Islet precursor cell (in vitro differentiated cells): ENCODE measurements around the gene HSD17B13.

ENCODE experiments used
- DNase-seq: peaks from one replicate; pipeline ENCODE4 v3.0.0-alpha.2; 2018

HSD17B13 gene

GRCh38 chr4:87260477-87260876 lies 62.2 kb downstream of the HSD17B13 start:
- no peak for DNase-seq

- no peak for DNase-seq
Measured at GRCh38 chr4:87258677-87259076, 64.0 kb downstream of the HSD17B13 start.

- no peak for DNase-seq
Measured at GRCh38 chr4:87257523-87257922, 65.2 kb downstream of the HSD17B13 start.

DNA sequence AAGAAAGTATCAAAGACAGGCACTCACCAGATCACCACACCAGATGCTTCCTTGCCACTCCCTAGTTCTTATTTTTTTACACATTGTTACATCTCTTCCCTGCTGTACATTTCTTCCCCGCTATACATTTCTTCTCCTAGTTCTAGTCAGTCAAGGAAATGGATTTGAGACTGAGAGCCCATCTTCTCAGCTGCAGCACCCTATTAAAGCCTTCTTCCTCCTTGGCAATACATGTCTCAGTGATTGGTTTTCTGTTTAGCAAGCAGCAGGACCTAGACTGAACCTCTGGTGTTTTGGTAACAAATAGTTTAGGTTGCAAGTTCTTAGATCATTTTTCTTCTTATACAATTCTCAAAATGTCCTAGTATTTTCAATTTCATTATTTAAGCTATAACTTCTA lies 66.9 kb downstream of the HSD17B13 start:
- DNase-seq, result no peak
